ENCODE measurements around the gene AVL9.
"Not testable (repeated sequence)": the region's sequence is repeated elsewhere in the genome, so short reads cannot be mapped to it uniquely, and the experiment has no call there.

AVL9 gene

DNA sequence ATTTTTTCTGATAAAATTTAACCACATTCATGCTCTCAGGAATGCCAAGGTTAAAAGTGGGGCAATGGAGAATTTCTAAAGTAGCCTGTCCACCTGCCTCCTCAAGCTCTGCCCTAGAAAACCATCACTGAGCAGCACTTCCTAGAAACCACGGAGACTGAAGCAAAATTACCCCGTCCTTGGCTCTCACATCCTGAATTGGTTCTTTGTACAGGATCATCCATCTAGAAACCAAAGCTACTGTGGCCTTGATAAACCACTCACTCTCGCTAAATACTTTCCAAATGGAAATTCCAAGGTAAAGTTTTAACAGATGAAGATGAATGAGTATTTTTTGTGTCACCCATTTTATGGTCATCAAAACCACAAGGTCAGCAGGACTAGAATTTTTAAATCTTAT is 96.6 kb downstream of the AVL9 start:
- no peak for DNase-seq (ENCODE audit: low read depth)

DNA sequence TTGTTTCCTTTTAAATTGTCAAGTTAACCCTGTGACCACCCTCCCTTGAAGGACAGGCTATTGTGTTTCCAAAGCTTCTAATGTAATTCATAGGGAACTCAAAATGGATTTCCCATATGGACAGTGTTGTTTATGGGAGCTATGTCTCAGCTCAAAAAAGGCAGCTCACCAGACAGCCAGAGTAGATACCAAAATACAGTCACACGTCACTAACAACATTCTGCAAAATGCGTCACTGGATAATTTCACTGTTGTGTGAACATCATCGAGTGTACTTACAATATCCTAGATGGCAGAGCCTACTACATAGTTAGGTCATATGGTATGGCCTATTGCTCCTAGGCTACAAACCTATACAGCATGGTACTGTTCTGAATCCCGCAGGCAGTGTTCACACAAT is 97.4 kb downstream of the AVL9 start:
- no peak for DNase-seq (ENCODE audit: low read depth)

DNA sequence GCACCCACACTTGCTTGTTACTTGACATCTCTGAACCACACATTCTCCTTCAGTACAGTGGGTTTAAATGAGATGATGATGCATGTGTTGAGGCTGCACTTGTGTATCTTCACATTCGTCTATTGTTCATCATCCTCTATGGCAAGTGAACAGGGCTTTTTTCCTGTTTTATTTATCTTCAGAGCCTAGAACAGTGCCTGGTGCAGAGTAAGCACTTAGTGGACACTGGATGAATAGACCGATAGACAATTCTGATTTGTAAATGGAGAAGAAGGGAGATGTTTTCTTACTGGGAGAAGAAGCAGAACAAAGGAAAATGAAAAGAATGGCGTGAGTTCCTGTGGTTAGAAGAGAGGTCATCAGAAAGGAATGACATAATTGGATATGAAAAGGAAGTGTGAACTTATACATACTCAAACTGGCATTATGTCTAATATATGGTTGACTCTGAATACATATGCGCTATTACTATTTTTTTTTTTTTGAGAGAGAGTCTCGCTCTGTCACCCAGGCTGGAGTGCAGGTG is 99.7 kb downstream of the AVL9 start:
- DNase-seq (ENCODE audit: low read depth) = no peak

- DNase-seq (ENCODE audit: low read depth) = not testable (repeated sequence)
These were observed 105.9 kb downstream of the AVL9 start for GRCh38 chr7:32601196-32601595.

GRCh38 chr7:32602470-32602869 is 107.2 kb downstream of the AVL9 start:
- DNase-seq (ENCODE audit: low read depth) = no peak

- not testable (repeated sequence) for DNase-seq (ENCODE audit: low read depth)
These were observed 108.2 kb downstream of the AVL9 start for GRCh38 chr7:32603492-32603891.

DNA sequence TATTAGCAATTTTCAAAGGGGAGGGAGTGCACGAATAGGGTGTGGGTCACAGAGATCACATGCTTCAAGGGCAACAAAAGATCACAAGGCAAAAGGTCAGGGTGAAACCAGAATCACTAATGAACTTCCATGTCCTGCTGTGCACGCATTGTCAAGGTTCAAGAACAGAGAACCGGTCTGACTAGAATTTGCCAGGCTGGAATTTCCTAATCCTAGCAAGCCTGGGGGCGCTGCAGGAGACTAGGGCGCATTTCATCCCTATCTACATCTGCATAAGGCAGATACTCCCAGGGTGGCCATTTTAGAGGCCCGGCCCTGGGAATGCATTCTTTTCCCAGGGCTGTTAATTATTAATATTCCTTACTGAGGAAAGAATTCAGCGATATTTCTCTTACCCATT is 108.8 kb downstream of the AVL9 start:
- DNase-seq (ENCODE audit: low read depth) = not testable (repeated sequence)

- DNase-seq (ENCODE audit: low read depth) = no peak
These were observed 109.7 kb downstream of the AVL9 start for GRCh38 chr7:32605032-32605431.

DNA sequence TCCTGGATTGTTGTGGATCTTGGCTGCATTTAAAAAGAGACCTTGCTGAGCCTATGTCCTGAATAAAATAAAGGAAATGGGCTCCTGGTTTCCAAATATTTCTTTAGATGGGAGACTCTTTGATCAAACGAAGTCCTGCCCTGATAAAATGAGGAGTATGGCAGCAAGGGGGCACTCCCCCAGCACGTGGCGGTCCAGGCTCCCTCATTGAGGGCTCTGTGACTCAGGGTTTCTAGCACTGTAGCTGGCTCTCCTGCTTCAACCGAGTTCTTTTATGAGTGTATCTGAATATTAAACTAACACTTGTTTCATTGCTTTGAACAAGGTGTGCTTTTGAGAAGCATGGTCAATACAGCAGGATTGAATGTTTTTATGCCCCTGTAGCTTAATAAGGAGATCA is 114.2 kb downstream of the AVL9 start:
- DNase-seq (ENCODE audit: low read depth) = no peak

DNA sequence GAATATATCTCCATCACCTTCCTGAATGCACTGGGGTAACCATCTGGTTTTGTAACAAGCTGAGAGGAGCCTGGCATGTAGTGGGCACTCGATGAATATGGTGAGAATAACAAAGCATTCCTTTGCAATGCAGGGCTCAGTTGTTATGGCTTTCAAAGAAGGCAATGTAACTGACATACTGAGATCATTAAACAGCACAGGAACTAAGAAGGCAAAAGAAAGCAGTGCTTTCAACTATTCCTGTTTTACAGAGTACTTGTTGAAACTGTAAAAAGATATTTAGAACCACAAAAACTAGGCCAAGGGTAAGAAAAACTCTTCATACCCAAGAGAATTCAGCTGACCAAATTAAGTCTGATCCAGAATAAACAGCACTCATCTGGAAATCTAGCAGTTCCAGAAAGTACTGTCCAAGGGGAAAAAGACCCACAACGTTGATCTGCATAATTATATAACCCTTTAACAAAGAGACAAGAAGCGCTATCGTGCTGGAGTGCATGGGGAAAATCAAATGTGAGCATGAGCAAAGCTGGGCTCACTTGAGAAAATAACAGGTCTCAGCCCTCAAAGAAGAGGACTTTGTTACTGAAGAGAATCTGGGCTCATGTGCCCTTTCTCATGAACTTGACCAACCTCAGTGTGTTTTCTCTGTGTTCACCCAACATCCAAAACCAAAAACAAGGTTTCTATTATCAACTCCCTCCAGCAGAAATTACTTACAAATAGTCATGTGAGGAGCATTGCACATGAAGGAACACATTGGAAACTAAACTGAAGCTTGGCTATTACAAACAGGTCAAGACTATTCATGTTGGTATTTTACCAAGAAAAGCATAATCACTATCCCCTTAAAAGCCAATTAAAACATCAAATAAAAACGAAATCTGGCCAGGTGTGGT is 116.2 kb downstream of the AVL9 start:
- no peak for DNase-seq (ENCODE audit: low read depth)

DNA sequence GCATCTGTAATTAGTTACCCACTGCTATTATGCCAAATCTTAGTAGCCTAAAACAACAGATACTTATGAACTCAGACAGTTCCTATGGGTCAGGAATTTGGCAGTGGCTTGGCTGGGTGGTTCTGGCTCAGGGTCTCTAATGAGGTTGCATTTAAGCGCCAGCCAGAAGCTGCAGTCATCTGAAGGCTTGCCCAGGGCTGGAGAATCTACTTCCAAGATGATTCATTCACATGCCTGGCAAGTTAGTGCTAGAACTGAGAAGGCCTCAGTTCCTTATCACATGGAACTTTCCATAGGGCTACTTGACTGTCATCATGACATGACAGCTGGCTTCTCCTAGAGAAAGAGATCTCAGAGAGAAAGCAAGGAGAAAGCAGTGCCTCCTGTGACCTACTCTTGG is 121.3 kb downstream of the AVL9 start:
- DNase-seq (ENCODE audit: low read depth) = no peak

DNA sequence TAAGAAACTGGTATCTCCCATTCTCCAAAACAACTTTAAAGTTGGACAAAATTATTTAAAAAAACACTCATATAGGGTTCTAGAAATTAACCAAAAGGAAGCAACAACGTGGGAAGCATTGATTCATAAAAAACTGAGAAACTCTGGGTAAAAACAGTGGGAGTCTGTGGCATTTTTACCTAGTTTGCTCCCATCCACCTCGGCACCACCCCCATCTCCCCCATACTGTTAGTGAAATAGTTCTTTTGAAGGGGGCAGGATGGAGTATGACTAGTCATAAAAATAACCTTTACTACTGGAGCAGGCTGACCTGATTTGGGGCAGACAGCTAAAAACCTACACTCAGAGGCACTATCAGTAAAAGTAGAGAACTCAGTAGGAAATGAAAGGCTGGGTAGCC is 123.2 kb downstream of the AVL9 start:
- no peak for DNase-seq (ENCODE audit: low read depth)

DNA sequence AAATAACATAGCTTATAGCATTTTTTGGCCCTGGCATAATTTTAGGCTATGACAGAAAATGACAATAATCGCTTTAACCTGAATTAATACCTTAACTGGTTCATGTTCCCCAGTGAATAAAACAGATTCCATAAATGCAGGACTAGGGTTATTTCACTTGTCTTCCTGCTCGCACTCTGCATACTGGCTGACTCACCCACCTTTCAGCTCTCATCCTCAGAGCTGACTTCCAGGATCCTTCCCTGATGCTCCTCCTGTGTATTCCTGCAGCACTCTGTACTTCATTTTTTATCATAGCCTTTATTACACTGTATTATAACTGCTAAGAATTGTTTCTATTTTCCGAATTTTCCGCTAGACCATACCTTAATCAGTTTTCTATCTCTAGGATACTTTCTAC is 123.7 kb downstream of the AVL9 start:
- no peak for DNase-seq (ENCODE audit: low read depth)

DNA sequence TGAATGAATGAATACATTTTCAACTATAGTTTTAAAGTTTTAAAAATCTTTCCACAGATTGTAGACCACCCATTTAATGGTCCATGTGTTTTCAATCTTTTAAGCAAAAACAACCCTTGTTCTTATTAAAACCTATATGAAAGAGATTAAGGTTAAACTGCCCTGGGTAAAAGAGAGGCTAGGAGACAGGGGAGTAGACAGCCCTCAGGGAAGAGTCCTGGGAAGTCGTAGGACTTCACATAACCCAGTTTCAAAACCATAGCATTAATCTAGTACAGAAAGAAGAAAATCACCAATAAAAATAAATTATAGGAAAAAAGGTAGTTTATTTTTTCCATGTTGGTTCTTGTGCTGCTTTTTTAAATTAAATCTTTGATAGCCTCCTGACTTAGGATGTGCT is 124.1 kb downstream of the AVL9 start:
- DNase-seq (ENCODE audit: low read depth) = not testable (repeated sequence)

- DNase-seq (ENCODE audit: low read depth) = no peak
These were observed 135.7 kb downstream of the AVL9 start for GRCh38 chr7:32631021-32631420.

- DNase-seq (ENCODE audit: low read depth) = not testable (repeated sequence)
These were observed 136.6 kb downstream of the AVL9 start for GRCh38 chr7:32631590-32632497.

DNA sequence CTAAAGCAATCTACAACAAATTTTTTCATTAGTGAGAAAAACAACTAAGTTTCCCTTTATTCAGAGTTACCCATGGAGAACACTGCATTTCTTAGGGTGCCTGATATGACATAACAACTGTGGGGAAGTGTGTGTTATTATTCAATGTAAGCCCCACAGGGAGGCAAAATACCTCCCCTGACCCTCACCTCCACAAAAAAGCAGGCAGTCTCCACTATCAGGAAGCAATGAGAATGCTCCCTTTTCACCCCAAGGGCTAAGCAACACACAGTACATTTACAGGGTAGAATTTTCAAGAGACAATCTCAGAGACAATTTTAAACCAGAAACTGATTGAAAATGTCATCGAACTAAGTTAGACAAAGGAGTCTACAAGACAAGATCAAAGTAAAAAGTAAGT is 138.2 kb downstream of the AVL9 start:
- not testable (repeated sequence) for DNase-seq (ENCODE audit: low read depth)

DNA sequence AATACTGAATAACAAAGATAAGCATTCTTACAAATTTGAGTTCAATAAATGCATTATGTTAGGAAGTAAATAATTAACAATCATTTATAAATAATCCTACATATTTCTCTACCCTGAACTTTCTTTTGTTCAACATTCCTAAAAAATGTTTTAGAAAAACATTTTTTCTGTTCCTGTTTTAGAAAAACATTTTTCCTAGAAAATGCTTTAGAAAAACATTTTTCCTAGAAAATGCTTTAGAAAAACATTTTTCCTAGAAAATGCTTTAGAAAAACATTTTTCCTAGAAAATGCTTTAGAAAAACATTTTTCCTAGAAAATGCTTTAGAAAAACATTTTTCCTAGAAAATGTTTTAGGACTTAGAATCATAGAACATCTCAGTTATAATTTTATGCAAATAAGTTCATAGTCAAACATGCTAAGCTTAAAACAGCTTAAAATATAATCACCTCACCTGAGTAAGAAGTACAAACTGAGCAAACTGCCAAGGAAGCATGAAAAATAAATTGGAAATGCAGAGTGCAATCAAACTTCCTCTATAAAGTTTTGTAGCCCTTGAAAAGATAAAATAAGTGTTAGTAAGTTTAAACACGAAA is 139.6 kb downstream of the AVL9 start:
- not testable (repeated sequence) for DNase-seq (ENCODE audit: low read depth)

DNA sequence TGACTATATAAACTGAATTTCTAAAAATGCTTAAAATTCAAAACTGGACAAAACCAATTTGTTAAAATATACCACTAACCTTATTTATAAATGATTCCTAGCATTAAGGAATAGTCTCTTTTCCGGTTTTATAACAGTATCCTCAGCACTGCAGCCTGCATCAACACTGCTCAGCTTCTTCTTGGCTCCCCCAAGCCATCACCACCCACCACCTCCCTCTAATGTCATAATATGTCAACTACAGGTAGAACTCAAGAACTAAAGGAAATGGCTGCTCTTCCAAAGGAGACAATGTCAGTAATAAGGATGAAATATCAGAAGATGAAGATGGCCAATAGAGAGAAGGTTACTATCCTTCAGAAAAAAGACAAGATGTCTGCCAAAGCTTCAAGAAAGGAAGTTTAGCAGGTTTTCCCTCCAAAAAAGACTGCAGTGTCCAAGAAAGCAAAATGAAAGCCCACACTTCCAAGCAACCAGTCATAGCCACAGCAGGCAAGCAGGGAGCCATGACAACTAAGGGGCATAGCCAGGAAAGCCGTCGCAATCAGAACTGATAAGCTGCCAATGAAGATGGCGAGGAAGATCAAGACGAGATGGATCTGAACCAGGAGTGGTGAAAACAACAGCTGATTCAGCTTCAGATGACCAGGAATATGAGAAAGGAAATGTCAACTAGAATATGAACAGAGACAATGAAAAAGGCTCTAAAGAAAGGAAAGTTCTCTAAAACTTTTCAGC is 141.6 kb downstream of the AVL9 start:
- DNase-seq (ENCODE audit: low read depth) = not testable (repeated sequence)

DNA sequence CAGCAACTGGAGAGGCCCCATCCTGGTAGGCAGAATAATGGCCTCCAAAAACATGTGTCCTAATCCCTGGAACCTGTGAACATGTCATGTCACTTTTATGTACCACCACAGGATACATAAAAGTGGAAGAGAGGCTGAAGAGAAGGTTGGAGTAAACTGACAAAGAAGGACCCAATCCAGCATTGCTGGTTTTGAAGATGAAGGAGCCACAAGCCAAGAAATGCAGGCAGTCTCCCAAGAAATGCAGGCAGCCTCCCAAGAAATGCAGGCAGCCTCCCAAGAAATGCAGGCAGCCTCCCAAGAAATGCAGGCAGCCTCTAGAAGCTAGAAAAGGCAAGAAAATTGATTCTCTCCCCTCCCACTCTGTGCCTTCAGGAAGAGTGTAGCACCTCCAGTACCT is 142.3 kb downstream of the AVL9 start:
- not testable (repeated sequence) for DNase-seq (ENCODE audit: low read depth)

Data from activated T-cell treated with anti-CD3 and anti-CD28 coated beads for 1 hour (primary cell).